GM12865 (cell line): Measurements from ENCODE around the gene ASB8.

Experiments used
- DNase-seq: peaks from one replicate; pipeline ENCODE4 v3.0.0; 2010; ENCODE audit warnings: low read depth
- H3K4me3 ChIP-seq: 2 replicates; pipeline ENCODE4 v1.5.1; 2011; ENCODE audit warnings: mild to moderate bottlenecking, low read depth, low read length, control low read depth
- CTCF ChIP-seq: IDR thresholded peaks from 2 replicates; pipeline ENCODE4 v1.5.1; 2011; ENCODE audit warnings: low read length, control low read depth, low read depth, inconsistent platforms; ENCODE audit not compliant: insufficient read depth; ENCODE audit errors: missing control alignments

The ASB8 gene

DNA sequence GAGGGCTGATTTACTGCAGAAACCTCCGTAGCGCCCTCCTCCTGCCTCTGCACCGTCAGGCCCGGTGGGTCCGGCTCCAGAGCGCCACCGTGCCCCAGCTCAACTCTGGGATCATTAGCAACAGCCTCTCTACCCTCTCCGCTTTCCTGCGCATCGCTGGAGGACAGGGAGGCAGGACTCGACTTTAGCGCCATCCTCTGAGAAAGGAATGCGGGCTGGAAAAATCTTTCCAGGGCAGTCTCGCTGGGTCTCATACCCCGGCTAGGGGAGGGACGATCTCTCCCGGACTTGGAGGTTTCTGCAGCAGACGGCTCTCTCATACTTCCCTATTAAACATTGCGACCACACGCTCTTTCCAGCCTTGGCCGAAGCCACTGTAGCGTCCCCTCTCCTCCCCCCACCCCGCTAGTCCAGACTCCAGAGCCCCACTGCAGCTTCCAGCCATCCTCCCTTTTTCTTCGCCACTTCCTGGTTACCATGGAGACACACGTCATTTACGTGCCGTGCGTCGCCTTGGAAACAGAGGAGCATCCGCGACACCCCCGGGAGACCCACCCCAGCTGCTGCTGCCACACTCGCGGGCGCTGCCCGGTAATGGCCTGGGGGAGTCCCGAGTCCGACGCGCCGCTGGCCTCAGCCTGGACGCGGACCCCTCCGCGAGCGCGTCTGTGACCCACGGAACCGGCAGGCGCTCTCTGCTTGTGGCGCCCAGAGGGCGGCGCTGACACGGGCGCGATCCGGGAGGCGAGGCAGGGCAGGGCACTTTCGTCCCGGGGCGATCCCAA, 26.0 kb upstream of the ASB8 start, which contains the start of gene CCDC184:
CCDC184 (plus strand) TSS at position 554 of the 785 bp plus-strand sequence. CDS start 479 bp downstream, outside the sequence.
- DNase-seq = peak; percentile 81
- peak; percentile 51 for TF ChIP-seq CTCF
- H3K4me3 ChIP-seq = peak within 1 kb of the TSS; percentile 75

- H3K4me3 ChIP-seq = peak overlapping the region; percentile 75
- no peak for DNase-seq
- TF ChIP-seq CTCF = no peak
These were observed 25.3 kb upstream of the ASB8 start for GRCh38 chr12:48182631-48183030.

DNA sequence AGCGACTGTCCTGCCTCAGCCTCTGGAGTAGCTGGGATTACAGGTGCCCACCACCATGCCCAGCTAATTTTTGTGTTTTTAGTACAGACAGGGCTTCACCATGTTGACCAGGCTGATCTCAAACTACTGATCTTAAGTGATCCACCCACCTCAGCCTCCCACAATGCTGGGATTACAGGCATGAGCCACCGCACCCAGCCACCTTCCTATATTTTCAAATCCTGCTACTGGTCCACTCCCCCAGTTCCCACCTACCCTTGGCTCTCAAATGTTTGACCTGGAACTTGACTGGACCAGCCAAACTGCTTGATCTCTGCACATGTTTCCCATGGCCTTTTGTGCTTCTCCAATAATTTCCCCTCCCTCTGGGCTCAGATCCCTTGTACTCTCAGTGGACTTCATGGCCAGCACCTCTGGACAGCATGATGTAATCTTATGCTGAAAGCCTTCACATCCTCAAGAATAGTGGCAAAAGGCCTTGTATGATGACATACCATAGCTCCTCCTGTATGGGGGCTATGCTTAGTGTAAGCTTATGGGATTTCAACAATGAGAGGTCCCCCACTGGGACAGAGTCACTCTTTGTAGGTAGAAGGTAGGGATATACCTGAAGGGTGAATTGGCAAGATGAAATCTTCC, 23.7 kb upstream of the ASB8 start:
- H3K4me3 ChIP-seq = no peak overlapping the region
- TF ChIP-seq CTCF = no peak
- DNase-seq = no peak

GRCh38 chr12:48180424-48180823, 23.1 kb upstream of the ASB8 start:
- no peak for DNase-seq
- no peak for TF ChIP-seq CTCF
- H3K4me3 ChIP-seq = no peak overlapping the region

- DNase-seq = no peak
- H3K4me3 ChIP-seq = no peak overlapping the region
- TF ChIP-seq CTCF = no peak
These were observed 22.2 kb upstream of the ASB8 start for GRCh38 chr12:48179466-48179865.

DNA sequence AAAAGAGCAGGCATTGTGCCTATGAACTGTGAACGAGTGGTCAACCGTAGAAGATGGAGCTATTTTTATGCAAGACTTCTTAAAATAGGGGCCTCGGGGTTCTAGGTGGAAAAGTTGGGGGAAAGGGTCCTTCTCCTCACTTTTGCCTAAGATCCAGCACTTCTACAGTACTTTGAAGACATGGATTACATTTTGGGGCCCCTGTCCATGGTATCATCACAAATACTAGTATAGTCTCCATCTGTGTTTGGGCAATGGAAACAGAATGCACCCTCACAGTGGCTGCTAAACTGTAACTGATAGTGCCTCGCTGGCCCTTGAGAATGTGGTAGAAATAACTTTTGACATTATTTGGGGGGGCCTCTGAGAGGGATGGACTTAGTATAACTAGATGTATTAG, 20.7 kb upstream of the ASB8 start:
- no peak overlapping the region for H3K4me3 ChIP-seq
- no peak for DNase-seq
- no peak for TF ChIP-seq CTCF
